ENCODE results near the gene PDE5A.

GRCh38 chr4:119672086-119672485, 43.5 kb upstream of the PDE5A start:
- TF ChIP-seq POLR2A (IDR thresholded peaks at IDR 0.05; ENCODE audit: low read depth, low read length) (no peak), POLR2AphosphoS5 (IDR thresholded peaks at IDR 0.05; ENCODE audit: low read depth, low read length) (no peak), TAF1 (IDR thresholded peaks at IDR 0.05; ENCODE audit: borderline replicate concordance, low read depth, low read length) (no peak)
